HG02571 (cell line): ENCODE data around the gene RXRA.

Experiments used
- ATAC-seq: cut with Tn5 transposase; IDR thresholded peaks from one replicate; pipeline ENCODE4 v1.9.1; 2021; ENCODE audit warnings: mild to moderate bottlenecking, moderate library complexity; ENCODE audit not compliant: unreplicated experiment

The RXRA gene

GRCh38 chr9:134411440-134412297, 85.4 kb downstream of the RXRA start:
- no peak for ATAC-seq

- no peak for ATAC-seq
Measured at GRCh38 chr9:134412298-134412711, 86.0 kb downstream of the RXRA start.

GRCh38 chr9:134413112-134413715, 87.0 kb downstream of the RXRA start:
- ATAC-seq = no peak

GRCh38 chr9:134413890-134414623, 87.8 kb downstream of the RXRA start:
- no peak for ATAC-seq

GRCh38 chr9:134414900-134415425, 88.7 kb downstream of the RXRA start:
- ATAC-seq = no peak

- no peak for ATAC-seq
Measured at GRCh38 chr9:134416385-134417015, 90.2 kb downstream of the RXRA start.

- no peak for ATAC-seq
Measured at GRCh38 chr9:134418354-134418753, 92.1 kb downstream of the RXRA start.

GRCh38 chr9:134419000-134419683, 92.9 kb downstream of the RXRA start:
- ATAC-seq = no peak

GRCh38 chr9:134419684-134420076, 93.4 kb downstream of the RXRA start:
- ATAC-seq = no peak

- no peak for ATAC-seq
Measured at GRCh38 chr9:134420281-134420845, 94.1 kb downstream of the RXRA start.

GRCh38 chr9:134420974-134421432, 94.7 kb downstream of the RXRA start:
- no peak for ATAC-seq

- ATAC-seq = no peak
Measured at GRCh38 chr9:134421888-134422287, 95.6 kb downstream of the RXRA start.

GRCh38 chr9:134422301-134423090, 96.2 kb downstream of the RXRA start:
- ATAC-seq = no peak

- ATAC-seq = no peak
Measured at GRCh38 chr9:134423166-134423565, 96.9 kb downstream of the RXRA start.

- no peak for ATAC-seq
Measured at GRCh38 chr9:134423749-134424148, 97.5 kb downstream of the RXRA start.

- no peak for ATAC-seq
Measured at GRCh38 chr9:134424818-134425217, 98.6 kb downstream of the RXRA start.

GRCh38 chr9:134425401-134425800, 99.1 kb downstream of the RXRA start:
- ATAC-seq = no peak

- ATAC-seq = no peak
Measured at GRCh38 chr9:134425812-134426211, 99.6 kb downstream of the RXRA start.

GRCh38 chr9:134426436-134426835, 100.2 kb downstream of the RXRA start:
- ATAC-seq = no peak
